HEK293T (cell line): ENCODE results near the gene NRG3.

ENCODE experiments used
- ARNT ChIP-seq: fragments of 450-650 bp; IDR thresholded peaks from 2 replicates; pipeline ENCODE4 v1.6.1; 2017; ENCODE audit warnings: mild to moderate bottlenecking
- BHLHE40 ChIP-seq: fragments of 450-650 bp; IDR thresholded peaks from 2 replicates; pipeline ENCODE4 v1.6.1; 2016; ENCODE audit warnings: mild to moderate bottlenecking, moderate library complexity, borderline replicate concordance
- ELF4 ChIP-seq: fragments of 450-650 bp; IDR thresholded peaks from 2 replicates; pipeline ENCODE4 v1.6.1; 2017; ENCODE audit warnings: antibody characterized with exemption
- FOXA1 ChIP-seq: fragments of 450-650 bp; IDR thresholded peaks from 2 replicates; pipeline ENCODE4 v1.6.1; 2016; ENCODE audit warnings: mild to moderate bottlenecking
- FOXK2 ChIP-seq: fragments of 450-650 bp; IDR thresholded peaks from 2 replicates; pipeline ENCODE4 v1.6.1; 2016; ENCODE audit warnings: mild to moderate bottlenecking
- FOXM1 ChIP-seq: fragments of 450-650 bp; IDR thresholded peaks from 2 replicates; pipeline ENCODE4 v1.6.1; 2017; ENCODE audit warnings: mild to moderate bottlenecking, borderline replicate concordance
- L3MBTL2 ChIP-seq: fragments of 450-650 bp; conservative IDR thresholded peaks from 2 replicates; pipeline ENCODE4 v1.6.1; 2016; ENCODE audit warnings: mild to moderate bottlenecking
- LEF1 ChIP-seq: fragments of 450-650 bp; IDR thresholded peaks from 2 replicates; pipeline ENCODE4 v1.6.1; 2017; ENCODE audit warnings: mild to moderate bottlenecking, borderline replicate concordance
- PKNOX1 ChIP-seq: fragments of 450-650 bp; IDR thresholded peaks from 2 replicates; pipeline ENCODE4 v1.6.1; 2016
- SP1 ChIP-seq: fragments of 450-650 bp; IDR thresholded peaks from 2 replicates; pipeline ENCODE4 v1.6.1; 2017
- SUZ12 ChIP-seq: fragments of 450-650 bp; IDR thresholded peaks from 2 replicates; pipeline ENCODE4 v1.6.1; 2016; ENCODE audit warnings: mild to moderate bottlenecking
- TARDBP ChIP-seq: fragments of 450-650 bp; IDR thresholded peaks from 2 replicates; pipeline ENCODE4 v1.6.1; 2016
- ZNF384 ChIP-seq: fragments of 450-650 bp; IDR thresholded peaks from 2 replicates; pipeline ENCODE4 v1.6.1; 2016

- TF ChIP-seq FOXA1, result no peak
- no peak for TF ChIP-seq ELF4
- no peak for TF ChIP-seq ZNF384
- no peak for TF ChIP-seq PKNOX1
- TF ChIP-seq LEF1, result no peak
- no peak for TF ChIP-seq TARDBP
- TF ChIP-seq FOXK2, result no peak
- TF ChIP-seq SP1, result no peak
- no peak for TF ChIP-seq SUZ12
- TF ChIP-seq L3MBTL2, result no peak
- TF ChIP-seq ARNT, result no peak
- TF ChIP-seq BHLHE40, result no peak
- no peak for TF ChIP-seq FOXM1
Observed at GRCh38 chr10:82072124-82072523, 197.1 kb downstream of the NRG3 start.
